ENCODE results near the gene ZFP91.

- TF ChIP-seq CTCF (IDR thresholded peaks at IDR 0.05) (no peak), POLR2A (IDR thresholded peaks at IDR 0.05) (no peak)
Observed at GRCh38 chr11:58591659-58592058, 12.8 kb downstream of the ZFP91 start.
